HG02759 (cell line): ENCODE measurements around the gene SBK3.
"Not testable (repeated sequence)": the region's sequence is repeated elsewhere in the genome, so short reads cannot be mapped to it uniquely, and the experiment has no call there.

Experiments
- ATAC-seq: cut with Tn5 transposase; IDR thresholded peaks from one replicate; pipeline ENCODE4 v1.9.1; 2021; ENCODE audit warnings: mild to moderate bottlenecking, moderate library complexity; ENCODE audit not compliant: unreplicated experiment

SBK3 gene, protein sequence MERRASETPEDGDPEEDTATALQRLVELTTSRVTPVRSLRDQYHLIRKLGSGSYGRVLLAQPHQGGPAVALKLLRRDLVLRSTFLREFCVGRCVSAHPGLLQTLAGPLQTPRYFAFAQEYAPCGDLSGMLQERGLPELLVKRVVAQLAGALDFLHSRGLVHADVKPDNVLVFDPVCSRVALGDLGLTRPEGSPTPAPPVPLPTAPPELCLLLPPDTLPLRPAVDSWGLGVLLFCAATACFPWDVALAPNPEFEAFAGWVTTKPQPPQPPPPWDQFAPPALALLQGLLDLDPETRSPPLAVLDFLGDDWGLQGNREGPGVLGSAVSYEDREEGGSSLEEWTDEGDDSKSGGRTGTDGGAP

GRCh38 chr19:55545443-55545842, at the start of gene SBK3:
TSS of gene SBK3 (minus strand) at chr19:55545543. CDS start at chr19:55545543, 0 bp downstream.
- ATAC-seq: no peak

DNA sequence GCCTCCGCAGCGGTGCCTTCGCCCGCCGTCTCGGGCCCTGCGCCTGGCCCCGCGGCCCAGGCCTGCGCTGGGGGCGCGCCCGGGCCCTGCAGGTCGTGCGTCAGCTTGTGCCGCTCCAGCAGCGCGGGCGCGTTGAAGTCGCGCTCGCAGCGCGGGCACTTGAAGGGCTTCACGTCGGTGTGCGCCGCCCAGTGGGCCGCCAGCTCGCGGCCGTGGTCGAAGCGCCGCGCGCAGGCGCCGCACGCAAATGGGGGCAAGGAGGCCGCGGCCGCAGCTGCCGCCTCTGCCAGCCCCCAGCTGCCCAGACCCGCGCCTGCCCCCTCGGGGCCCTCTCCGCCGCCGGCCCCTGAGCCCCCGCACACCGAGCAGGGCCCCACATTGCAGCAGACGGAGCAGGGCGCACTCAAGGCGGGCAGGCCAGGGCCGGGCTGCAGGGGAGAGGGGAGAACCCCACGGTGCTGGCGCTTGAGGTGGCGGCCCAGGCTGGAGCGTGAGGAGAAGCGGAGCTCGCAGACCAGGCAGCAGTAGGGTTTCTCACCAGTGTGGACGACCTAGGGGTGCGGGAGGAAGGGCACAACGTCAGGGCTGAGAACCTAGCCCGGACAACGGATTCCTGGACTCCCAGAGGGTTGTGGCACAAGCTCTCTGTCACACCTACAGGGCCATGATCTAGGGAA, 47.9 kb upstream of the SBK3 start:
- no peak for ATAC-seq

- no peak for ATAC-seq
These were observed 47.2 kb upstream of the SBK3 start for GRCh38 chr19:55592391-55593090.

GRCh38 chr19:55591555-55591954, 46.2 kb upstream of the SBK3 start:
- no peak for ATAC-seq

DNA sequence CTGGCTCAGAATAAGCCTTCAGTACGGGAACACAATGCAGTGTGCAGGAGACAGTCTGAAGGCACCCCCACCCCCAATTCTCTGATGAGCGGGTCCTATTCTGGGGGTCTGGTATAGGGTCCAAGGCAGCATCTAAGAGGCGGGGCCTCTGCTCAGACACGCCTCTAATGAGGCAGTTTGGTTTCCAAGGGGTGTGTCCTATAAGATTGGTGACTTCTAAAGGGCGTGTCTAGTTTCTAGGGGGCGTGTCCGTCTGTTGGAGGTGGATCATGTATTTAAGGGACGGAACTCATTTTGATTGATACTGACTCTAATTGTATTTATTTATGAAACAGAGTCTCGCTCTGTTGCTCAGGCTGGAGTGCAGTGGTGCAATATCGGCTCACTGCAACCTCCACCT, 45.3 kb upstream of the SBK3 start:
- ATAC-seq: no peak

- no peak for ATAC-seq
These were observed 44.8 kb upstream of the SBK3 start for GRCh38 chr19:55590109-55590508.

- ATAC-seq: no peak
These were observed 43.4 kb upstream of the SBK3 start for GRCh38 chr19:55588738-55589137.

DNA sequence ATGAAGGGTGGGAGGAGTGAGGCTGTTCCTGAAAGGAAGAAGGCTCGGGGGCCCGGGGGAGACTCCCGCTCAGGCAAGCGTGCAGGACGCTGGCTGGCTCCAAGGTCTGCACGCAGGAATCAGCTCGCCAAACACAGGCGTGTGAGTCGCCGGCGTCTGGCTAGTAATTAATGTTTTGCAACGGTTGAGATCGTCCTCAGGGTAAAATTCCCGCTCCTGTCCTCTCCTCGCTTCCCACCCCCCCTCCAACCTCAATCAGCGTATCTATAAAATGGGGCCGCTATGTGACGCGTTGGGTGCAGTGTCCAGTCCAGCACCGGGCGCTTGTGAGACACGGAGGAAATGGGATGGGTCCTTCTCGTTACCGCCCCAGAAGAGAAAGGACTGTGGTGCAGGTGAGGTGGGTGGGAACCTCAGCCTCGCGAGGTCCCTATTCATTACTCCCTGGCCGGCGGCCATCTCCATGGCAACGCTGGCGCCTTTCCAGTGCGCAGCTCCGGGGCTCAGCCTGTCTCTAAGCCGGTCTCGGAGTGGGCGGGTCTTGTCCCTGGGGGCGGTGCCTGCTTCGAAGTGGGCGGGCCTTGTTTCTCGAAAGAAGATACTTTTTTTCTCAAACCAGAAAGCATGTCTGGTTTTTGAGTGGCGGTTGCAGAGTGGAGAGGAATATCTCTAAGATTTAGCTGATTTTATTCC, 41.8 kb upstream of the SBK3 start:
- ATAC-seq: peak; percentile 90

DNA sequence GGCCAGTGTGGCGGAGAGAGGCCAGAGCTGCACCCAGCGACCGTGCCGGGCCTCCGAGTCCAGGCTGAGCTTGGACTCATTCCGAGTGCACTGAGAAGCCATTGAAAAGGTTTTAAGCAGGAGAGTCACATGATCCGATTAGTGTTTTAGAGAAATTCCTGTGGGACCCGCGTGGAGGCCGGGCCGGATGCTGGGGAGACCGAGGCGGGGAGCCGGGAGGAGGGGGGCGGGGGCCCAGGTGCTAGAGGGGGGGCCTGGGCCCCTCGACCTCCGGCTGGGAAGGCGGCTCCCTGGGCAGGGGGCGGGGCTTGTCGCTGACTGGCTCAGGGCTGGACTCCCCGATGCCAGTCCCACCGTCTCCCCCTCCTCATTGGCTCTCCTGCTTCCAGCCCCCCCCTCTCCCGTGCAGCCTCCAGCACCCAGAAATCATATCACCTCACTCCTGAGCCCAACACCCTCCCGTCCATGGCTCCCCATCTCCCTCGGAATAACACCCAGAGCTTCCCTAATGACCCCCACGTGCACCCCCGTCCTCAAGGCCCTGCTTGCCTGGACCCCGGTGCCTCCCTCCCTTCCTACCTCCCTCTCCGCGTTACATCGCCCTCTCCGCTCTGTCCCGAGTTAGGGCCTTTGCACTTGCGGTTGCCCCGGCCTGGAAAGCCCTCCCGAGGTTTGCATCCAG, 40.5 kb upstream of the SBK3 start:
- ATAC-seq: no peak

DNA sequence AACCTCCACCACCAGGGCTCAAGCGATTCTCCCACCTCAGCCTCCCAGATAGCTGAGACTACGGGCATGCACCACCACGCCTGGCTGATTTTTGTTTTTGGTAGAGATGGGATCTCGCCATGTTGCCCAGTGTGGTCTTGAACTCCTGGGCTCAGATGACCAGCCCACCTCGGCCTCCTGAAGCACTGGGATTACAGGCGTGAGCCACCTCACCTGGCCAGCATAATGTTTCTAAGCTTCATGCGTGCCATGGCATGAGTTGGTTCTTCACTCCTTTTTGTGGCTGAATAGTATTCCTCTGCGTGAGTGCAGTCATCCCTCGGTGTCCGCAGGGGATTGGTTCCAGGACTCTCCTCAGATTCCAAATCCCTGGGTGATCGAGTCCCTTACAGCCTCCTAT, 39.5 kb upstream of the SBK3 start:
- no peak for ATAC-seq

DNA sequence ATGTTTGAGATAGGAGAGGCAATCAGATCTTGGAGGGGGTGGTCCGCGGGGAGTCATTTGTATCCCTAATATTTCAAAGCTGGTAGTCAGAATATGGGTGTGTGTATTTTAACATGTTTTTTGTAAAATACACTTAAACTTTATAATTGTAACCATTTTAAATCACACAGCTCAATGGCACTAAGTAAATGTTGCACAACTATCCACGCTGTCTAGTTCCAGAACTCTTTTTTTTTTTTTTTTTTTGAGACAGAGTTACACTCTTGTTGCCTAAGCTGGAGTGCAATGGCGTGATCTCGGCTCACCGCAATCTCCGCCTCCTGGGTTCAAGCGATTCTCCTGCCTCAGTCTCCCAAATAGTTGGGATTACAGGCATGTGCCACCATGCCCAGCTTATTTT, 38.6 kb upstream of the SBK3 start:
- not testable (repeated sequence) for ATAC-seq

DNA sequence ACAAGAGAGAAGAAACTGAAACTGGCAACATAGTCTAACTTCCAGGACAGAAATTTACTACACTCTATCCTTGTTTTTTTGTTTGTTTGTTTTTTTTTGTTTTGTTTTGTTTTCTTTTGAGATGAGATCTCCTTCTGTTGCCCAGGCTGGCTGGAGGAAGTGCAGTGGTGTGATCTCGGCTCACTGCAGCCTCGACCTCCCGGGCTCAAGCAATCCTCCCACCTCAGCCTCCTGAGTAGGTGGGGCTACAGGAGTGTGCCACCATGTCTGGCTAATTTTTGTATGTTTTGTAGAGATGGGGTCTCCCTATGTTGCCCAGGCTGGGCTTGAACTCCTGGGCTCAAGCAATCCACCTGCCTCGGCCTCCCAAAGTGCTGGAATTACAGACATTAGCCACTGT, 36.9 kb upstream of the SBK3 start:
- ATAC-seq: not testable (repeated sequence)

DNA sequence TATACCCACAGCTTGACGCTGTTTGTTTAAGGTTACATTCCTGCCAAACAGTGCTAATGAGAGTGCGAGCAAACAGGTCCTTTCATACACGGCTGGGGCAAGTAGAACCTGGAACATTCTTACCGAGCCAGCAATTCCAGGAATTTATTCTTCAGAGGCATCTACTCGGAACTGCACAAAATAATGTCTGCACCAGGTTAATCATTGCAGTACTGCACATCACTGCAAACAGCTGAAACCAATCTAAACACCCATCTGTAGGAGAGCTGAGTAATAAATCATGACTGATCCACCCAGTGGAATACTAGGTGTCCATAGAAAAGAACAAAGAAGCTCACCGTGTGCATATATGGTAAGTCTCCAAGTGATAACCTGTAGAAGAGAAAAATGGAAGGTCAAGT, 36.5 kb upstream of the SBK3 start:
- ATAC-seq: no peak

GRCh38 chr19:55581145-55581822, 35.9 kb upstream of the SBK3 start:
- no peak for ATAC-seq

- ATAC-seq: peak; percentile 64
These were observed 35.3 kb upstream of the SBK3 start, which contains the start of gene ZNF579 for GRCh38 chr19:55580628-55581144. TSS of gene ZNF579 (minus strand) at chr19:55580848. CDS start at chr19:55579639, 1,209 bp downstream.

- peak; percentile 9 for ATAC-seq
These were observed 34.7 kb upstream of the SBK3 start for GRCh38 chr19:55579766-55580621.

GRCh38 chr19:55578761-55579747, 33.7 kb upstream of the SBK3 start:
- no peak for ATAC-seq
